ENCODE data around the gene ERC2.

GRCh38 chr3:55792742-55793141 lies 675.5 kb downstream of the ERC2 start:
- TF ChIP-seq CTCF (conservative IDR thresholded peaks at IDR 0.05 in 1 of 2, IDR thresholded peaks at IDR 0.05 in 1 of 2; ENCODE audit: low read depth in 1 of 2, low read length in 2 of 2) (no peak), EZH2 (IDR thresholded peaks at IDR 0.05; ENCODE audit: low read length, missing control alignments) (no peak)

Data from fibroblast of lung (primary cell).